DND-41 (cell line): Measurements from ENCODE around the gene SLC2A10.

Experiments
- ATAC-seq: fragments of 200-7000 bp; cut with Tn5 transposase; 3 replicates; pipeline ENCODE4 v1.9.1; 2021; ENCODE audit warnings: low read depth; ENCODE audit not compliant: insufficient read depth
- DNase-seq: peaks from one replicate; pipeline ENCODE4 v3.0.0-alpha.2; 2020
- H2AFZ ChIP-seq: 2 replicates; pipeline ENCODE4 v1.6.0; 2012; ENCODE audit warnings: low read depth, low read length
- H3K27ac ChIP-seq: 2 replicates; pipeline ENCODE4 v1.5.1; 2012; ENCODE audit warnings: low read length, inconsistent platforms
- H3K27me3 ChIP-seq: fragments of 200-600 bp; sonication (generic); 2 replicates; pipeline ENCODE4 v1.6.0; 2012; ENCODE audit warnings: low read length, mild to moderate bottlenecking, inconsistent platforms; ENCODE audit not compliant: insufficient read depth, poor library complexity
- H3K36me3 ChIP-seq: 2 replicates; pipeline ENCODE4 v1.5.1; 2012; ENCODE audit warnings: low read length, inconsistent platforms; ENCODE audit not compliant: insufficient read depth
- H3K4me1 ChIP-seq: 2 replicates; pipeline ENCODE4 v1.5.1; 2012; ENCODE audit warnings: mild to moderate bottlenecking, low read length; ENCODE audit not compliant: insufficient read depth
- H3K4me2 ChIP-seq: 2 replicates; pipeline ENCODE4 v1.6.0; 2012; ENCODE audit warnings: mild to moderate bottlenecking, moderate library complexity, low read length, inconsistent platforms; ENCODE audit not compliant: insufficient read depth
- H3K4me3 ChIP-seq, 2 experiments: fragments of 200-600 bp in 1 of 2; shearing (Covaris generic) in 1 of 2; 2 replicates each; pipeline ENCODE4 v1.5.1; 2012 to 2016; ENCODE audit warnings: inconsistent platforms in 2 of 2, low read length in 2 of 2, mild to moderate bottlenecking in 2 of 2, low read depth in 1 of 2, moderate library complexity in 1 of 2
- H3K79me2 ChIP-seq: 2 replicates; pipeline ENCODE4 v1.6.0; 2012; ENCODE audit warnings: low read length, inconsistent platforms; ENCODE audit not compliant: insufficient read depth
- H3K9ac ChIP-seq: 2 replicates; pipeline ENCODE4 v1.6.0; 2012; ENCODE audit warnings: low read depth, mild to moderate bottlenecking, inconsistent platforms, low read length, moderate library complexity
- H3K9me3 ChIP-seq: 2 replicates; pipeline ENCODE4 v1.5.1; 2012; ENCODE audit warnings: low read length, moderate library complexity, mild to moderate bottlenecking, inconsistent platforms; ENCODE audit not compliant: insufficient read depth, severe bottlenecking
- H4K20me1 ChIP-seq: 2 replicates; pipeline ENCODE4 v1.6.0; 2012; ENCODE audit warnings: low read length; ENCODE audit not compliant: insufficient read depth
- EZH2 ChIP-seq: IDR thresholded peaks from 3 replicates; pipeline ENCODE4 v1.6.1; 2012; ENCODE audit warnings: borderline replicate concordance, low read depth, mild to moderate bottlenecking, moderate library complexity, low read length, inconsistent platforms; ENCODE audit not compliant: severe bottlenecking
- TF ChIP-seq, protein P1 (sequence below): IDR thresholded peaks from 2 replicates; pipeline ENCODE4 v1.5.1; 2012; ENCODE audit warnings: borderline replicate concordance, low read length, moderate library complexity, mild to moderate bottlenecking; ENCODE audit not compliant: poor library complexity, severe bottlenecking; ENCODE audit errors: extremely low read depth

SLC2A10 gene

DNA sequence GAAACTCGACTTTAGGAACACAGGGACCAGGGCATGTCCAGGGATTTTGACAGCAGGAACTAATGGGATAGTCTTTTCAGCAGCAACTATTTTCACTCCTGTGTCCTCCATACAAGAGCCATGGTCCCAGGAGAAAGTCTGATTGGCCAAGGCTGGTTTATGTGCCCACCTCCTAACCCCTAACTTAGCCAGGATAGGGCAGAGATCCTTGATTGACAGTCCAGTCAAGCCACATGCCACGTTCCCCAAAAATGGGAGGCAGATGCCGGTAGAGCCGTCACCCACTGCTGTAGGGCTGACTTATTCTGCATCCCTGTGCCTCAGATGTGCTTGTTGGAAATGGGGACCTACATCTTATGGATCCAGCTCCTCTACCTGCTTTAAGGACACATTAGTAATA is 22.3 kb downstream of the SLC2A10 start:
- Histone ChIP-seq H3K36me3 (no peaks in the 10 kb centered on the region), H3K27me3 (peaks cover 11% of the 10 kb centered on the region), H3K4me1 (no peaks in the 10 kb centered on the region), H3K9me3 (no peaks in the 10 kb centered on the region), H3K4me2 (no peak overlapping the region), H3K4me3 (no peak overlapping the region), H3K9ac (no peak overlapping the region), H2AFZ (no peak overlapping the region), H3K79me2 (no peaks in the 10 kb centered on the region), H3K27ac (no peak overlapping the region), H4K20me1 (no peaks in the 10 kb centered on the region)
- DNase-seq (no peak), ATAC-seq (no peak)
- TF ChIP-seq, protein P1, sequence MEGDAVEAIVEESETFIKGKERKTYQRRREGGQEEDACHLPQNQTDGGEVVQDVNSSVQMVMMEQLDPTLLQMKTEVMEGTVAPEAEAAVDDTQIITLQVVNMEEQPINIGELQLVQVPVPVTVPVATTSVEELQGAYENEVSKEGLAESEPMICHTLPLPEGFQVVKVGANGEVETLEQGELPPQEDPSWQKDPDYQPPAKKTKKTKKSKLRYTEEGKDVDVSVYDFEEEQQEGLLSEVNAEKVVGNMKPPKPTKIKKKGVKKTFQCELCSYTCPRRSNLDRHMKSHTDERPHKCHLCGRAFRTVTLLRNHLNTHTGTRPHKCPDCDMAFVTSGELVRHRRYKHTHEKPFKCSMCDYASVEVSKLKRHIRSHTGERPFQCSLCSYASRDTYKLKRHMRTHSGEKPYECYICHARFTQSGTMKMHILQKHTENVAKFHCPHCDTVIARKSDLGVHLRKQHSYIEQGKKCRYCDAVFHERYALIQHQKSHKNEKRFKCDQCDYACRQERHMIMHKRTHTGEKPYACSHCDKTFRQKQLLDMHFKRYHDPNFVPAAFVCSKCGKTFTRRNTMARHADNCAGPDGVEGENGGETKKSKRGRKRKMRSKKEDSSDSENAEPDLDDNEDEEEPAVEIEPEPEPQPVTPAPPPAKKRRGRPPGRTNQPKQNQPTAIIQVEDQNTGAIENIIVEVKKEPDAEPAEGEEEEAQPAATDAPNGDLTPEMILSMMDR: no peak
- no peak for TF ChIP-seq EZH2

- H3K4me2 ChIP-seq: no peak overlapping the region
- DNase-seq: no peak
- no peaks in the 10 kb centered on the region for H4K20me1 ChIP-seq
- H3K27ac ChIP-seq: no peak overlapping the region
- no peaks in the 10 kb centered on the region for H3K79me2 ChIP-seq
- no peaks in the 10 kb centered on the region for H3K9me3 ChIP-seq
- H3K9ac ChIP-seq: no peak overlapping the region
- no peak for ATAC-seq
- no peaks in the 10 kb centered on the region for H3K36me3 ChIP-seq
- no peak overlapping the region for H3K4me3 ChIP-seq
- no peaks in the 10 kb centered on the region for H3K4me1 ChIP-seq
- TF ChIP-seq, protein P1: no peak
- no peak for TF ChIP-seq EZH2
- H3K27me3 ChIP-seq: peaks cover 10% of the 10 kb centered on the region
- H2AFZ ChIP-seq: no peak overlapping the region
These were observed 26.0 kb downstream of the SLC2A10 start for GRCh38 chr20:46735436-46735835.

GRCh38 chr20:46739431-46740213 is 30.2 kb downstream of the SLC2A10 start:
- no peak overlapping the region for H3K27ac ChIP-seq
- H2AFZ ChIP-seq: no peak overlapping the region
- no peaks in the 10 kb centered on the region for H4K20me1 ChIP-seq
- TF ChIP-seq, protein P1: no peak
- no peak for TF ChIP-seq EZH2
- no peaks in the 10 kb centered on the region for H3K36me3 ChIP-seq
- H3K4me2 ChIP-seq: no peak overlapping the region
- H3K9me3 ChIP-seq: no peaks in the 10 kb centered on the region
- peaks cover 22% of the 10 kb centered on the region for H3K27me3 ChIP-seq
- no peaks in the 10 kb centered on the region for H3K4me1 ChIP-seq
- ATAC-seq: no peak
- no peak overlapping the region for H3K4me3 ChIP-seq
- DNase-seq: no peak
- no peaks in the 10 kb centered on the region for H3K79me2 ChIP-seq
- H3K9ac ChIP-seq: no peak overlapping the region
